ENCODE data around the gene PCBP4. TPM values are rescaled to one million over a fixed set of nuclear protein-coding genes. Genes with fewer than 3 reads are reported as not detected.

PCBP4 gene
- polyA plus RNA-seq, 1 donor (not counting 4 experiments of a cell fraction or from before 2014, with no cell fraction given) = 25.2 TPM

GRCh38 chr3:51950899-51951298 lies 16.4 kb downstream of the PCBP4 start:
- no peaks in the 10 kb centered on the region for H3K79me2 ChIP-seq (ENCODE audit: control insufficient read depth, insufficient read depth, low read length)
- H3K9ac ChIP-seq (ENCODE audit: control insufficient read depth, extremely low read depth, insufficient read depth, low read length) = no peak overlapping the region
- TF ChIP-seq CTCF (optimal IDR thresholded peaks at IDR 0.05 in 1 of 3, IDR thresholded peaks at IDR 0.05 in 1 of 3, conservative IDR thresholded peaks at IDR 0.05 in 1 of 3; ENCODE audit: extremely low read depth in 1 of 3, insufficient read depth in 2 of 3, low read length in 3 of 3) (no peak), EZH2 (IDR thresholded peaks at IDR 0.05; ENCODE audit: low read length) (no peak)
- dilution Hi-C loops (cut with MboI; ENCODE audit: extremely low pct_ligation_motif_present, low sequenced_read_pairs) = no loop called here
- no peak for DNase-seq (ENCODE audit: low read depth, low spot score)
- H3K27ac ChIP-seq (ENCODE audit: control insufficient read depth, insufficient read depth, low read length) = no peak overlapping the region
- no peak overlapping the region for H3K4me2 ChIP-seq (ENCODE audit: control insufficient read depth, extremely low read depth, insufficient read depth, low read depth, low read length)
- no peaks in the 10 kb centered on the region for H3K9me1 ChIP-seq (ENCODE audit: control insufficient read depth, extremely low read depth, insufficient read depth, low read length)
- no peaks in the 10 kb centered on the region for H3K9me3 ChIP-seq (ENCODE audit: control insufficient read depth, low read depth, low read length)
- peaks cover 4% of the 10 kb centered on the region for H3K4me1 ChIP-seq (ENCODE audit: control insufficient read depth, extremely low read depth, insufficient read depth, low read length)
- no peak overlapping the region for H2AFZ ChIP-seq (ENCODE audit: control insufficient read depth, low read length)
- H3K36me3 ChIP-seq (ENCODE audit: control insufficient read depth in 2 of 2, extremely low read depth in 1 of 2, insufficient read depth in 2 of 2, low read length in 2 of 2) = no peaks in the 10 kb centered on the region
- FAIRE-seq = no peak
- H4K20me1 ChIP-seq (ENCODE audit: control insufficient read depth, extremely low read depth, insufficient read depth, low read length) = no peaks in the 10 kb centered on the region
- H3K27me3 ChIP-seq (ENCODE audit: control insufficient read depth, extremely low read depth, insufficient read depth, low read length) = peaks cover 28% of the 10 kb centered on the region
- H3K4me3 ChIP-seq (ENCODE audit: control insufficient read depth in 2 of 3, extremely low read depth in 1 of 3, insufficient read depth in 2 of 3, low read depth in 1 of 3, low read length in 3 of 3) = no peak overlapping the region

- H2AFZ ChIP-seq (ENCODE audit: control insufficient read depth, low read length) = no peak overlapping the region
- H3K9ac ChIP-seq (ENCODE audit: control insufficient read depth, extremely low read depth, insufficient read depth, low read length) = no peak overlapping the region
- dilution Hi-C loops (cut with MboI; ENCODE audit: extremely low pct_ligation_motif_present, low sequenced_read_pairs) = no loop called here
- FAIRE-seq = no peak
- TF ChIP-seq CTCF (optimal IDR thresholded peaks at IDR 0.05 in 1 of 3, IDR thresholded peaks at IDR 0.05 in 1 of 3, conservative IDR thresholded peaks at IDR 0.05 in 1 of 3; ENCODE audit: extremely low read depth in 1 of 3, insufficient read depth in 2 of 3, low read length in 3 of 3) (no peak), EZH2 (IDR thresholded peaks at IDR 0.05; ENCODE audit: low read length) (no peak)
- no peak for DNase-seq (ENCODE audit: low read depth, low spot score)
- no peaks in the 10 kb centered on the region for H4K20me1 ChIP-seq (ENCODE audit: control insufficient read depth, extremely low read depth, insufficient read depth, low read length)
- H3K36me3 ChIP-seq (ENCODE audit: control insufficient read depth in 2 of 2, extremely low read depth in 1 of 2, insufficient read depth in 2 of 2, low read length in 2 of 2) = peaks cover 0 to 1% of the 10 kb centered on the region in 2 experiments
- no peaks in the 10 kb centered on the region for H3K9me3 ChIP-seq (ENCODE audit: control insufficient read depth, low read depth, low read length)
- no peak overlapping the region for H3K4me2 ChIP-seq (ENCODE audit: control insufficient read depth, extremely low read depth, insufficient read depth, low read depth, low read length)
- H3K9me1 ChIP-seq (ENCODE audit: control insufficient read depth, extremely low read depth, insufficient read depth, low read length) = no peaks in the 10 kb centered on the region
- H3K79me2 ChIP-seq (ENCODE audit: control insufficient read depth, insufficient read depth, low read length) = no peaks in the 10 kb centered on the region
- no peaks in the 10 kb centered on the region for H3K4me1 ChIP-seq (ENCODE audit: control insufficient read depth, extremely low read depth, insufficient read depth, low read length)
- peaks cover 13% of the 10 kb centered on the region for H3K27me3 ChIP-seq (ENCODE audit: control insufficient read depth, extremely low read depth, insufficient read depth, low read length)
- no peak overlapping the region for H3K4me3 ChIP-seq (ENCODE audit: control insufficient read depth in 2 of 3, extremely low read depth in 1 of 3, insufficient read depth in 2 of 3, low read depth in 1 of 3, low read length in 3 of 3)
- no peak overlapping the region for H3K27ac ChIP-seq (ENCODE audit: control insufficient read depth, insufficient read depth, low read length)
These were observed 18.1 kb downstream of the PCBP4 start for GRCh38 chr3:51949121-51949520.

Measured in keratinocyte (primary cell).